Right cardiac atrium (tissue), 5 donors: Measurements from ENCODE around the gene HNRNPUL2. TPM values are rescaled to one million over a fixed set of nuclear protein-coding genes. Genes with fewer than 3 reads are reported as not detected.
"Not testable (repeated sequence)": the region's sequence is repeated elsewhere in the genome, so short reads cannot be mapped to it uniquely, and the experiment has no call there.

Source experiments
- ATAC-seq, 2 donors: fragments of 200-7000 bp; cut with Tn5 transposase; one replicate each; pipeline versions ENCODE4 v1.8.0 to v1.9.1; 2020; ENCODE audit warnings: moderate library complexity in 2 of 2, mild to moderate bottlenecking in 1 of 2
- DNase-seq, 3 donors: peaks; one replicate each; pipeline ENCODE4 v3.0.0-alpha.2; 2020
- H3K27ac ChIP-seq: one replicate; pipeline ENCODE4 v1.5.1; 2013; ENCODE audit warnings: mild to moderate bottlenecking, low read length, control low read depth, moderate library complexity
- H3K27me3 ChIP-seq: one replicate; pipeline ENCODE4 v1.6.1; 2013; ENCODE audit not compliant: control insufficient read depth, insufficient read depth
- H3K4me1 ChIP-seq: one replicate; pipeline ENCODE4 v1.6.1; 2013; ENCODE audit warnings: low read length; ENCODE audit not compliant: control insufficient read depth, insufficient read depth
- H3K4me3 ChIP-seq: one replicate; pipeline ENCODE4 v1.5.1; 2013; ENCODE audit warnings: low read length, control low read depth
- H3K9me3 ChIP-seq: one replicate; pipeline ENCODE4 v1.6.1; 2013; ENCODE audit warnings: low read length; ENCODE audit not compliant: control insufficient read depth
- WGBS: extraction: QIAGEN DNeasy Blood & Tissue Kit; methylation state at CpG from one replicate; pipeline ENCODE4 v1.1.7; 2013; 5-methylcytosine and 5-hydroxymethylcytosine counted together
- intact Hi-C, 4 donors: fragments of 100-400 bp; cut with DNase I; formaldehyde crosslinking; loops; one replicate each; pipeline versions ENCODE4 v1.11.0 to v1.14.0; 2022 to 2023
- polyA plus RNA-seq: library from polyadenylated mRNA; stranded (reverse); fragments of 200-250 nt; gene quantifications from one replicate; pipeline ENCODE4 v1.2.3, GENCODE V29; 2013
- total RNA-seq, 4 donors: library from RNA; stranded (reverse); fragmentation: NEBNext Ultra II Directional; extraction: Animal tissue kit (Norgen Biotek cat#: 25700); gene quantifications; one replicate each; pipeline ENCODE4 v1.2.1, GENCODE V29; 2021
- donor health status: healthy with polysubstance abuse.
- donor health status: DM: no; HTN: yes; CAD: no.
- donor health status: DM: no; HTN: no; CAD: no.
- donor health status: DM: no; HTN: yes; CAD: no; lungs with severe emphysema.
- donor health status: DM: yes; HTN: yes; CAD: no.

The HNRNPUL2 gene
- total and polyA plus RNA-seq, 5 donors: 29.3 to 37.2 (median 34.7) TPM

DNA sequence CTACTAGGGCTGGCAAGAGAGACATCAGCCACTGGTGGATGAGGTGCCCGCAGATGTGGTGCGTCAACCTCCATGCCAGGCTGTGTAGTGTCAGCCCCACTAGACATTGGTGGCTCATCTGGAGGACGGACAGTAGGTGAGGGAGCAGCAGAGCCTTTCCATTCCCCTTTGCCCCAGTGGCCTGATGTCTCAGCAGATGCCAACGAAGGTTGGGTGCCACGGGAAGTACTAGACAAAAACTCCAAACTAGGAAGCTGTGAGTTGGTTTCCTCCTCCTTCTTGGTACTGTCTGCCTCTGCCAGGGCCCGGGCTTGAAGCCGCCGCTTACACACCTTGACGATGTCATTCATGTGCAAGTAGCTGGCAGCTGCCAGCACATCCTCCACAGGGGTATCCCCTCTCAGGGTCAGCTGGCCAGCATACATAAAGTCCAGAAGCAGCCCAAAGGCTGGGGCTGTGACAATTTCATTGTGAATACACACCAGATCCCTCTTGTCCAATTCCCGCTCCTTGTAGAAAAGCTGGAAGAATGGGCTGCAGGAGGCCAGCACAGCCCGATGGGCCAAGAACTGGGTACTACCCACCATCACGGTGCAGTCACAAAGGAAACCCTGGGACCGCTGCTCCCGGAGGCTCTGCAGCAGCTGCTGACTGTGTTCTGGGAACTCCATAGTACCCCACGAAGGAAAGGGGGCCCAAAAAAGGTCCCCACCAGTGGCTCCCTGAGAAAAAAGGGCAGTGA is 25.9 kb upstream of the HNRNPUL2 start:
- Histone ChIP-seq H3K9me3 (no peaks in the 10 kb centered on the region), H3K4me3 (peak overlapping the region; percentile 74), H3K4me1 (peaks cover 5% of the 10 kb centered on the region), H3K27me3 (no peaks in the 10 kb centered on the region), H3K27ac (peak overlapping the region; percentile 83)
- 80% methylated on average over 15 of the region's 15 CpGs for WGBS
- DNase-seq: peak in 1 of 3 donors; percentile 59
- intact Hi-C loops: no loop called here
- no peak for ATAC-seq

DNA sequence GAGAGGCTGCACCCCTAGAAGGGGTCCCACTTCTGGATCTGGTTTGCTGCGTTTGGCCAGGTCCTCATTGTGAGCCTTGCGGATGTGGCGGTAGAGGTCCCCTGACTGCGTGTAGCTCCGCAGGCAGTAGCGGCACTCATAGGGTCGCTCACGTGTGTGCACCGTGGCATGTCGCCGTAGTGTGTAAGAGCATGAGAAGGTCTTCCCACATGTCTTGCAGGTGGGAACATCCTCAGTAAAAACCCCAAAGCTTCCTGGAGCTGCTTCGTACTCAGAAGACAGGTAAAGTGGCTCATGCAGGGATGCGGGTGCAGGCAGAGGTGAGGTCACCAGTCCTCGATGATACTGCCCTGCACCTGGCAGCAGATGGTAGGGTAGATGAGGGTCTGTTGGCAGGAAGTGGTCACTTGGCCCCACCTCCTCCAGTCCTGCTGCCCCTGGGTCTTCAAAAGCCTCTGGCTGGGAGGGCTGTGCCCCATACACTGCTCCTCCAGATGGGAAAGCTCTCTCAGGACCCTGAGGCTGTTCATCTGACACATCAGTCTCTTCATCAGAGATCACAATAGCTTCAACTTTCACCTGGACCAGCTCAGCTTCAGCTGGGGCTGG is 25.0 kb upstream of the HNRNPUL2 start:
- no peak overlapping the region for H3K27ac ChIP-seq
- H3K27me3 ChIP-seq: no peaks in the 10 kb centered on the region
- ATAC-seq (no peak), DNase-seq (no peak)
- H3K4me1 ChIP-seq: peaks cover 5% of the 10 kb centered on the region
- WGBS: 96% methylated on average over 14 of the region's 14 CpGs
- H3K9me3 ChIP-seq: no peaks in the 10 kb centered on the region
- no peak overlapping the region for H3K4me3 ChIP-seq
- intact Hi-C loops: no loop called here

DNA sequence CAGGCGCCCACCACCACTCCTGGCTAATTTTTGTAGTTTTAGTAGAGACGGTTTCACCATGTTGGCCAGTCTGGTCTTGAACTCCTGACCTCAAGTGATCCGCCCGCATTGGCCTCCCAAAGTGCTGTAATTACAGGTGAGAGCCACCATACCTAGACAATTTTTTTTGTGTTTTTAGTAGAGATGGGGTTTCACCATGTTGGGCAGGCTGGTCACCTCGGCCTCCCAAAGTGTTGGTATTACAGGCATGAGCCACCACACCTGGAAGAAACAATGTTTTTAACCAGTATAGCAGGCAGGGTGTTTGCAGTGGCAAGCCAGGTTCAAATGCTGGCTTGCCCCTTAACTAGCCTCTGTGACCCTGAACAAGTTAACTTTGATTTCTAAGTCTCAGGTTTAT is 22.7 kb upstream of the HNRNPUL2 start:
- H3K4me1 ChIP-seq, ATAC-seq, H3K4me3 ChIP-seq, H3K27ac ChIP-seq, H3K9me3 ChIP-seq, H3K27me3 ChIP-seq, DNase-seq, intact Hi-C loops: not testable (repeated sequence)
- WGBS: 96% methylated on average over 5 of the region's 5 CpGs

DNA sequence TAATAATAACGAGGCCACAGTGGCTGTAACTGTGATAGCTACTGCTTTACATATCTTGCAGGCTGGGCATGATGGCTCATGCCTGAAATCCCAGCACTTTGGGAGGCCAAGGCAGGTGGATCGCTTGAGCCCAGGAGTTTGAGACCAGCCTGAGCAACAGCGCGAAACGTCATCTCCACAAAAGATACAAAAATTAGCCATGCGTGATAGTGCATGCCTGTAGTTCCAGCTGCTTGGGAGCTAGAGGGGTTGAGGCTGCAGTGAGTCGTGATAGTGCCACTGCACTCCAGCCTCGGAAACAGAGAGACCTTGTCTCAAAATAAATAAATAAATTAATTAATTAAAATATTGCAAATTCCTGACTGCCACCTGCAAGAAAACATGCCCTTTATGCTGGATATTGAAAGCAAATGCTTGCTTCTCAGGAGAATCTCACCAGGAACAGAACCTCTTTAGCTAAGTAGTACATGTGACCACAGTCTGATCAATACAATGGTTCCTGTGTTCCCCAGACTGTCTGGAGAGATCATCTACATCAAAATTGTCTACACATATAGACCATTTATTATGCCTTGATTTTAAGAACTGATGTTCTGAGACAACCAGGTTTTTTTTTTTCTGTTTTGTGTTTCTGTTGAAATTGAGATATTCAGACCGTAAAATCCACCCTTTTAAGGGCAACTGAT is 20.4 kb upstream of the HNRNPUL2 start:
- no peak for DNase-seq

DNA sequence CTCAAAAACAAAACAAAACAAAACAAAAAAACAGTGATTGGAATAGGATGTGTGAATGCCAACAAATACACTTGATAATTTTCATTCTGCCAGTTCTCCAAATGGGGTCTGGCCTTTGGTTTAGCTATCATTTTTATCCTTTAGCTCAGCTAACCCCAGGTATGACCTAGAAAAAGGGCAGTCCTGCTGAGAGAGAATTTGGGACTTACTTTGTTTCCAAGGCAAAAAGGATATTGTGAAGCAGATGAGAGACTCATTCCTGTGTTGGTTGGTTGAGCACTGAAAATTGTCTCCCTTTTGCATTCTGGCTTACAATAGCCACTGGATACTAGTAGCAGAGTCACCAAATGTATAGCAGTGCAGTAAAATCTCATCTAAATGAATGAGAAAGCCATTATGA is 9.9 kb upstream of the HNRNPUL2 start:
- intact Hi-C loops: no loop called here
- Histone ChIP-seq H3K4me3 (no peak overlapping the region), H3K27ac (no peak overlapping the region), H3K27me3 (no peaks in the 10 kb centered on the region), H3K9me3 (no peaks in the 10 kb centered on the region), H3K4me1 (no peaks in the 10 kb centered on the region)
- DNase-seq (no peak), ATAC-seq (no peak)

More for the DNA sequence above, 20.4 kb upstream of the HNRNPUL2 start:
- H3K27ac ChIP-seq: no peak overlapping the region
- no peaks in the 10 kb centered on the region for H3K9me3 ChIP-seq
- ATAC-seq: no peak
- H3K27me3 ChIP-seq: no peaks in the 10 kb centered on the region
- 73% methylated on average over 9 of the region's 9 CpGs for WGBS
- intact Hi-C loops: no loop called here
- no peak overlapping the region for H3K4me3 ChIP-seq
- no peaks in the 10 kb centered on the region for H3K4me1 ChIP-seq

DNA sequence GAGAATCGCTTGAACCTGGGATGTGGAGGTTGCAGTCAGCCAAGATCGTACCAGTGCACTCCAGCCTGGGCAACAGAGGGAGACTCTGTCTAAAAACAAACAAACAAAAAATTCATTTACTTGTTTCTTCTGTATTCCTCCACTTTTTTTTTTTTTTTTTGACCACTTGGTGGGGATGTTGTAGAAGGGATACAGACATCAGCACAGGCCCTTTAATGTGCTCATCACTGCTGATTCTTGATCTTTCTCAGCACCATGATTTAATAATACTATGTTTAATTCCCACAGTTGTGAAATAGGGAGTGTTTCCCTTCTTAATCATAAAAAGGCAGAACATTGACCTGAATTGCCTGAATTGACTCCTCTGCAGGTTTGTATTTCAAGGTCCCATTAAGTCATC is 5.6 kb upstream of the HNRNPUL2 start:
- Histone ChIP-seq H3K27ac (no peak overlapping the region), H3K27me3 (no peaks in the 10 kb centered on the region), H3K9me3 (no peaks in the 10 kb centered on the region), H3K4me3 (no peak overlapping the region), H3K4me1 (peaks cover 2% of the 10 kb centered on the region)
- no peak for ATAC-seq
- intact Hi-C loops: no loop called here
- WGBS: 83% methylated on average over 2 of the region's 2 CpGs
- no peak for DNase-seq

DNA sequence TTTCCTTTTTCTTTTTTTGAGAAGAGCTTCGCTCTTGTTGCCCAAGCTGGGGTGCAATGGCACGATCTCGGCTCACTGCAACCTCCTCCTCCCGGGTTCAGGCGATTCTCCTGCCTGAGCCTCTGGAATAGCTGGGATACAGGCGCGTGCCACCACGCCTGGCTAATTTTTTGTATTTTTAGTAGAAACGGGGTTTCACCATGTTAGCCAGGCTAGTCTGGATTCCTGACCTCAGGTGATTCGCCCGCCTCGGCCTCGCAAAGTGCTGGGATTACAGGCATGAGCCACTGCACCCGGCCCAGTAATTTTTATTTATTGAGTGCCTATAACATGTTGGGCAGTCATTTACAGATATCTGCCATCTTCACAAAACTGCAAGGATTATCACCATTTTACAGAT is 2.8 kb upstream of the HNRNPUL2 start:
- H3K27me3 ChIP-seq, DNase-seq, H3K27ac ChIP-seq, intact Hi-C loops, H3K4me1 ChIP-seq, ATAC-seq, H3K9me3 ChIP-seq, H3K4me3 ChIP-seq: not testable (repeated sequence)
- WGBS: 84% methylated on average over 14 of the region's 14 CpGs

DNA sequence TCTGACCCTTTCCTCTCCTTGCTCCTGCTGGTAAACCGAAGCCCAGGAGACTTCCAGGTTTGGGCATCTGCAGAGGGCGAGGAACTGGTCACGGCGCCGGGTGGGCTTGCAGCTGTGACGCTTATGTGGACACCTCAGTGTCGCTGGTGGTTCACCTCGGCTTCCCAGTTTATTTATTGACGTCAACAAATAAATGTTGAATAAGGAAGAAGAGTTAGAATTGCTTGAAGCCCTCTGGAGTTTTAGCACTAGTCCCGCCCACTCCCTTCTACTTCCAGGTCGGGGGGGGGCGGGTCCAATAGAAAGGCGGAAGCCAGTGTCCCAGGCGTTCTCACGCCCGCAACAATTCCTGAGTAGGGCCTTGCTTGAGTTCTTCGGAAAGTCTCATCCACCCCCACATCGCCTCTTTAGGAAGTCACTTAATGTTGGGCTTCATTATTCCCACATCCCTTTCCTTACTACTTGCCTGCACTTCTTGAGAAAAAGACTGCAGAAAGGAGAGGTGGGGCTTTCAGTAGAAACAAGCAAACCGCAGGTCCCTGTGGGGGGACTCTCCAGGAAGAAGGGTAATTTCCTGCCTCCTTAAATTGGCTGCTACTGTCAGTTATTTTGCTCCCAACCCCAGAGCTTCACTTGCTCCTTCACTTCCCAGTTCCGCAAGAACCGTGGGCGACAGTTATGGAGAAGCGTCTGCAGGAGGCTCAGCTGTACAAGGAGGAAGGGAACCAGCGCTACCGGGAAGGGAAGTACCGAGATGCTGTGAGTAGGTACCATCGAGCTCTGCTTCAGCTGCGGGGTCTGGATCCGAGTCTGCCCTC is 1.1 kb upstream of the HNRNPUL2 start, which contains the start of gene TTC9C:
TTC9C (plus strand) TSS at position 316 of the 818 bp plus-strand sequence; CDS start at position 679, 363 bp downstream.
- ATAC-seq (peak; percentile 80 to 83), DNase-seq (peak; percentile 87 to 94 (median 91))
- Histone ChIP-seq H3K4me1 (peaks cover 2% of the 10 kb centered on the region), H3K4me3 (peak within 1 kb of the TSS; percentile 90), H3K27ac (peak within 1 kb of the TSS; percentile 100), H3K9me3 (no peaks in the 10 kb centered on the region), H3K27me3 (no peaks in the 10 kb centered on the region)
- WGBS: under 1% methylated on average over 29 of the region's 29 CpGs
- intact Hi-C loops: no loop called here

DNA sequence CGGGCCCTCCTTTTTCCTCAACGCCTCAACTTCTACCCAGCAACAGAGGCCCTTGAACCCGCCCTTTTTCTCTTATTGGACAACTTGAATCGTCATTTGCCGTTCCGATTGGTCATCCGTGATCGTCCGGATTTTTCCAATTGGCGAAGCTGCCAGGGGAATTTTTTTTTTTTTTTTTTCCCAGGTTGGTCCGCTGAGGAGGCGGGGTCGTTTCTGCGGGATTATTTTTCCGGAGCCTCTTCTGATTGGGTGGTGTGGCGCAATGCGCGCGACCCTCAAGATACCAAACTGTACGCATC is 564 bp upstream of the HNRNPUL2 start:
- DNase-seq: peak; percentile 85 to 93 (median 90)
- H3K4me3 ChIP-seq: peak overlapping the region; percentile 90
- under 1% methylated on average over 20 of the region's 20 CpGs for WGBS
- ATAC-seq: peak; percentile 87
- no peaks in the 10 kb centered on the region for H3K27me3 ChIP-seq
- intact Hi-C loops: no loop called here
- H3K4me1 ChIP-seq: peaks cover 2% of the 10 kb centered on the region
- H3K9me3 ChIP-seq: no peaks in the 10 kb centered on the region
- H3K27ac ChIP-seq: peak overlapping the region; percentile 100

DNA sequence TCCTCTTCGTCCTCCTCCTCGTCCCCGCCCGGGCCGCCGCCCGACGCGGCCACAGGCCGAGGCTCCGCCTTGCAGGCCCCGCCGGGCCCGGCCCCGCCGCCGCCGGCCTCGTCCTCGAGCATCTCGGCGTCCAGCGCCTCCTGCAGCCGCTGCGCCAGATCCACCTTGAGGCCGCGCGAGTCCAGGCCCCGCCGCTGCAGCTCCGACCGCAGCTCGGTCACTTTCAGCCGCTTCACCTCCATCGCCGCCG is 417 bp downstream of the HNRNPUL2 start:
- no peaks in the 10 kb centered on the region for H3K27me3 ChIP-seq
- peak; percentile 3 to 4 for ATAC-seq
- intact Hi-C loops: no loop called here

More for the DNA sequence above, 417 bp downstream of the HNRNPUL2 start:
- H3K9me3 ChIP-seq: no peaks in the 10 kb centered on the region
- peak overlapping the region; percentile 96 for H3K27ac ChIP-seq
- H3K4me3 ChIP-seq: peak overlapping the region; percentile 66
- peaks cover 2% of the 10 kb centered on the region for H3K4me1 ChIP-seq
- DNase-seq: no peak
- WGBS: under 1% methylated on average over 37 of the region's 37 CpGs
